Stimulated activated naive CD8-positive, alpha-beta T cell treated with anti-CD3 and anti-CD28 coated beads, Interleukin-15, amount 100 ng/mL, for 72 hours (primary cell): ENCODE data around the gene GNB3.
"Not testable (repeated sequence)": the region's sequence is repeated elsewhere in the genome, so short reads cannot be mapped to it uniquely, and the experiment has no call there.

Experiments used
- ATAC-seq: fragments of 150-1000 bp; cut with Tn5 transposase; 2 replicates; pipeline ENCODE4 v1.10.0; 2021; ENCODE audit warnings: mild to moderate bottlenecking, moderate library complexity
- DNase-seq, 2 donors: peaks; one replicate each; pipeline ENCODE4 v3.0.0; 2021 to 2022
- H3K27ac Mint-ChIP-seq, 2 donors: one replicate each; pipeline ENCODE4 v1.8.0; 2022; ENCODE audit warnings: mild to moderate bottlenecking in 2 of 2, mixed read lengths in 2 of 2, moderate library complexity in 2 of 2
- H3K27me3 Mint-ChIP-seq: one replicate; pipeline ENCODE4 v1.8.0; 2022; ENCODE audit warnings: mixed read lengths
- H3K4me1 Mint-ChIP-seq: one replicate; pipeline ENCODE4 v1.8.0; 2022; ENCODE audit warnings: mild to moderate bottlenecking, mixed read lengths
- H3K4me3 Mint-ChIP-seq, 2 donors: one replicate each; pipeline ENCODE4 v1.8.0; 2022; ENCODE audit warnings: mild to moderate bottlenecking in 2 of 2, mixed read lengths in 2 of 2, moderate library complexity in 1 of 2
- H3K9me3 Mint-ChIP-seq, 2 donors: one replicate each; pipeline ENCODE4 v1.8.0; 2022; ENCODE audit warnings: mixed read lengths in 2 of 2

Gene GNB3

GRCh38 chr12:6890789-6891645 lies 50.3 kb downstream of the GNB3 start:
- Mint-ChIP-seq H3K4me1 (peaks cover 30% of the 10 kb centered on the region), H3K4me3 (peak overlapping the region; percentile 86 to 90), H3K27ac (peak overlapping the region; percentile 92 to 98), H3K9me3 (no peaks in the 10 kb centered on the region), H3K27me3 (no peaks in the 10 kb centered on the region)
- ATAC-seq, result peak; percentile 97
- DNase-seq, result peak; percentile 99

DNA sequence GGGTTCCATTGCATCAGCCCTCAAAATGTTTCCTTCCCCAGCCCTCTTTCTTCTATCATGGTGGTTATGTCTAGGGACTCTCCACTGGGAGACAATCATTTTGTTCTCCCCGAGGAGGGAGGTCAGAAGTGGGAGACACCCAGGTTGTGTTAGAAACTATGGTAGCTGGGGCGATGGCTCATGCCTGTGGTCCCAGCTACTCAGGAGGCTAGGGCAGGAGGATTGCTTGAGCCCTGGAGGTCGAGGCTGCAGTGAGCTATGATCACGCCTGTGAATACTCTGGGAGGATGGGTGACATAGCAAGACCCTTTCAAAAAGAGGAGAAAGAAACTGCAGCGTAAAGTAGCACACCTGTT lies 50.9 kb downstream of the GNB3 start:
- ATAC-seq (peak; percentile 39), DNase-seq (peak in 1 of 2 donors; percentile 54)
- H3K4me1 Mint-ChIP-seq, result peaks cover 30% of the 10 kb centered on the region
- H3K27me3 Mint-ChIP-seq, result no peaks in the 10 kb centered on the region
- no peaks in the 10 kb centered on the region for H3K9me3 Mint-ChIP-seq
- H3K4me3 Mint-ChIP-seq, result peak overlapping the region; percentile 86 to 90
- H3K27ac Mint-ChIP-seq, result peak overlapping the region; percentile 92 to 98

- DNase-seq, H3K27me3 Mint-ChIP-seq, H3K9me3 Mint-ChIP-seq, ATAC-seq: not testable (repeated sequence)
- Mint-ChIP-seq H3K4me3 (peak overlapping the region; percentile 86 to 90), H3K4me1 (peaks cover 30% of the 10 kb centered on the region), H3K27ac (peak overlapping the region in 1 of 2 donors; percentile 15)
Measured at GRCh38 chr12:6892683-6893082, 52.0 kb downstream of the GNB3 start.

DNA sequence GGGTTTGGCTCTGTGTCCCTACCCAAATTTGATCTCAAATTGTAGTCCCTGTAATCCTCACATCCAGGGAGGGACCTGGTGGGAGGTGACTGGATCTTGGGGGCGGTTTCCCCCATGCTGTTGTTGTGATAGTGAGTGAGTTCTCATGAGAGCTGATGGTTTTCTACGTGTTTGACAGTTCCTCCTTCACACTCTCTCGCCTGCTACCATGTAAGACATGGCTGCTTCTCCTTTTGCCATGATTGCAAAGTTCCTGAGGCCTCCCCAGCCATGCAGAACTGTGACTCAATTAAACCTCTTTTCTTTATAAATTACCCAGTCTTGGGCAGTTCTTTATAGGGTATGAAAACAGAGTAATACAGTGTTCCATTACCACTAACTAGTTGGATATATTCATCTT lies 53.6 kb downstream of the GNB3 start:
- no peaks in the 10 kb centered on the region for H3K27me3 Mint-ChIP-seq
- ATAC-seq (no peak), DNase-seq (no peak)
- H3K4me1 Mint-ChIP-seq, result peaks cover 31% of the 10 kb centered on the region
- H3K9me3 Mint-ChIP-seq, result no peaks in the 10 kb centered on the region
- H3K4me3 Mint-ChIP-seq, result no peak overlapping the region
- no peak overlapping the region for H3K27ac Mint-ChIP-seq
